Mesenchymal stem cell (in vitro differentiated cells and primary cell): ENCODE data around the gene PRCC.

Experiments used
- DNase-seq: peaks from one replicate; pipeline ENCODE4 v3.0.0-alpha.2; 2013
- H2AFZ ChIP-seq: one replicate; pipeline ENCODE4 v1.6.1; 2013; ENCODE audit warnings: low read depth, mild to moderate bottlenecking, control low read depth, inconsistent platforms, low read length, moderate library complexity
- H2AK5ac ChIP-seq: 2 replicates; pipeline ENCODE4 v1.6.1; 2013; ENCODE audit warnings: low read length, moderate library complexity, mild to moderate bottlenecking, inconsistent platforms; ENCODE audit not compliant: severe bottlenecking
- H2BK120ac ChIP-seq: one replicate; pipeline ENCODE4 v1.6.1; 2013; ENCODE audit warnings: low read depth, mild to moderate bottlenecking, inconsistent platforms, low read length, moderate library complexity
- H2BK12ac ChIP-seq, 2 experiments: one replicate each; pipeline ENCODE4 v1.6.1; 2013; ENCODE audit warnings: inconsistent platforms in 2 of 2, low read length in 2 of 2, mild to moderate bottlenecking in 2 of 2, moderate library complexity in 2 of 2, control low read depth in 1 of 2
- H2BK15ac ChIP-seq: one replicate; pipeline ENCODE4 v1.6.1; 2013; ENCODE audit warnings: mild to moderate bottlenecking, low read depth, inconsistent platforms; ENCODE audit not compliant: poor library complexity, severe bottlenecking
- H2BK5ac ChIP-seq: 2 replicates; pipeline ENCODE4 v1.6.1; 2013; ENCODE audit warnings: low read depth, mild to moderate bottlenecking, low read length, control low read depth, inconsistent platforms; ENCODE audit not compliant: poor library complexity, severe bottlenecking
- H3K14ac ChIP-seq, 2 experiments: one replicate each; pipeline ENCODE4 v1.6.1; 2013; ENCODE audit warnings: inconsistent platforms in 2 of 2, low read length in 2 of 2, control low read depth in 1 of 2, mild to moderate bottlenecking in 1 of 2, moderate library complexity in 1 of 2
- H3K18ac ChIP-seq, 2 experiments: one replicate each; pipeline ENCODE4 v1.6.1; 2013; ENCODE audit warnings: inconsistent platforms in 2 of 2, low read length in 2 of 2, control low read depth in 1 of 2, low read depth in 1 of 2, mild to moderate bottlenecking in 1 of 2
- H3K23ac ChIP-seq, 2 experiments: one replicate each; pipeline ENCODE4 v1.6.1; 2013; ENCODE audit warnings: inconsistent platforms in 2 of 2, low read length in 2 of 2, mild to moderate bottlenecking in 2 of 2, moderate library complexity in 2 of 2, control low read depth in 1 of 2
- H3K27ac ChIP-seq: 2 replicates; pipeline ENCODE4 v1.5.1; 2013; ENCODE audit warnings: mild to moderate bottlenecking, moderate library complexity, low read length, control low read depth, inconsistent platforms; ENCODE audit not compliant: poor library complexity, severe bottlenecking
- H3K27me3 ChIP-seq, 2 experiments: 2 replicates each; pipeline versions ENCODE4 v1.6.1 to v1.7.0; 2013; ENCODE audit warnings: low read length in 2 of 2, mild to moderate bottlenecking in 2 of 2, moderate library complexity in 2 of 2, control low read depth in 1 of 2, inconsistent platforms in 1 of 2; ENCODE audit not compliant: control insufficient read depth in 1 of 2, insufficient read depth in 1 of 2
- H3K36me3 ChIP-seq, 2 experiments: 2 replicates each; pipeline versions ENCODE4 v1.6.1 to v1.7.0; 2013; ENCODE audit warnings: low read length in 2 of 2, control low read depth in 1 of 2, inconsistent platforms in 1 of 2, low read depth in 1 of 2, mild to moderate bottlenecking in 1 of 2; ENCODE audit not compliant: insufficient read depth in 2 of 2, control insufficient read depth in 1 of 2
- H3K4ac ChIP-seq, 2 experiments: one replicate each; pipeline ENCODE4 v1.6.1; 2013; ENCODE audit warnings: inconsistent platforms in 2 of 2, low read length in 2 of 2, mild to moderate bottlenecking in 2 of 2, moderate library complexity in 2 of 2, control low read depth in 1 of 2, low read depth in 1 of 2
- H3K4me1 ChIP-seq: 2 replicates; pipeline ENCODE4 v1.6.1; 2013; ENCODE audit warnings: low read depth, low read length, control low read depth; ENCODE audit not compliant: control insufficient read depth, insufficient read depth
- H3K4me2 ChIP-seq: 2 replicates; pipeline ENCODE4 v1.6.1; 2013; ENCODE audit warnings: low read length, mild to moderate bottlenecking, inconsistent platforms; ENCODE audit not compliant: poor library complexity, severe bottlenecking
- H3K4me3 ChIP-seq, 2 experiments: 2 replicates each; pipeline versions ENCODE4 v1.5.1 to v1.7.0; 2013; ENCODE audit warnings: low read length in 2 of 2, mild to moderate bottlenecking in 2 of 2, control low read depth in 1 of 2, low read depth in 1 of 2; ENCODE audit not compliant: insufficient read depth in 1 of 2
- H3K79me1 ChIP-seq: replicated peaks from 2 replicates; pipeline ENCODE4 v1.6.1; 2013; ENCODE audit warnings: mild to moderate bottlenecking, control low read depth, low read length, inconsistent platforms; ENCODE audit not compliant: poor library complexity, severe bottlenecking
- H3K9ac ChIP-seq: 2 replicates; pipeline ENCODE4 v1.7.0; 2013; ENCODE audit warnings: mild to moderate bottlenecking, low read length, moderate library complexity
- H3K9me3 ChIP-seq: 2 replicates; pipeline ENCODE4 v1.7.0; 2013; ENCODE audit warnings: mild to moderate bottlenecking, low read length; ENCODE audit not compliant: control insufficient read depth
- H4K8ac ChIP-seq: one replicate; pipeline ENCODE4 v1.6.1; 2013; ENCODE audit warnings: inconsistent platforms, mild to moderate bottlenecking, low read length, moderate library complexity
- H4K91ac ChIP-seq: one replicate; pipeline ENCODE4 v1.6.1; 2013; ENCODE audit warnings: mild to moderate bottlenecking, low read length, inconsistent platforms
- WGBS: methylation state at CpG from one replicate; pipeline ENCODE4 v1.1.7; 2013; ENCODE audit warnings: mixed read lengths; 5-methylcytosine and 5-hydroxymethylcytosine counted together

Gene PRCC

GRCh38 chr1:156839426-156840109 lies 72.2 kb downstream of the PRCC start:
- Histone ChIP-seq H3K9ac (no peak overlapping the region), H3K23ac (no peak overlapping the region)
- 34% methylated on average over 9 of the region's 9 CpGs for WGBS

GRCh38 chr1:156840186-156840897 lies 73.0 kb downstream of the PRCC start:
- Histone ChIP-seq H3K4ac (no peak overlapping the region), H2BK12ac (no peak overlapping the region), H3K27ac (no peak overlapping the region), H3K23ac (no peak overlapping the region), H2AK5ac (no peak overlapping the region), H3K4me1 (peaks cover 5% of the 10 kb centered on the region), H3K79me1 (no peaks in the 10 kb centered on the region), H3K4me3 (no peak overlapping the region), H3K14ac (no peak overlapping the region), H2BK5ac (no peak overlapping the region), H3K9me3 (no peaks in the 10 kb centered on the region), H3K27me3 (peaks cover 90 to 95% of the 10 kb centered on the region in 2 experiments), H3K18ac (no peak overlapping the region), H2BK120ac (no peak overlapping the region), H4K91ac (no peak overlapping the region), H3K36me3 (no peaks in the 10 kb centered on the region), H3K4me2 (no peak overlapping the region), H3K9ac (no peak overlapping the region), H4K8ac (no peak overlapping the region), H2BK15ac (no peak overlapping the region), H2AFZ (no peak overlapping the region)
- WGBS: 65% methylated on average over 6 of the region's 8 CpGs
- no peak for DNase-seq

More at GRCh38 chr1:156839426-156840109, 72.2 kb downstream of the PRCC start:
- Histone ChIP-seq H2BK12ac (no peak overlapping the region), H4K91ac (no peak overlapping the region), H3K9me3 (no peaks in the 10 kb centered on the region), H3K27ac (no peak overlapping the region), H3K79me1 (no peaks in the 10 kb centered on the region), H2BK15ac (no peak overlapping the region), H3K14ac (no peak overlapping the region), H2AFZ (no peak overlapping the region), H4K8ac (no peak overlapping the region), H3K4me1 (peaks cover 5% of the 10 kb centered on the region), H2AK5ac (no peak overlapping the region), H3K18ac (no peak overlapping the region), H3K27me3 (peaks cover 90 to 96% of the 10 kb centered on the region in 2 experiments), H3K36me3 (no peaks in the 10 kb centered on the region), H2BK5ac (no peak overlapping the region), H3K4ac (no peak overlapping the region), H3K4me2 (no peak overlapping the region), H3K4me3 (no peak overlapping the region), H2BK120ac (no peak overlapping the region)
- no peak for DNase-seq

GRCh38 chr1:156840898-156841279 lies 73.6 kb downstream of the PRCC start:
- H2AFZ ChIP-seq: no peak overlapping the region
- H2BK120ac ChIP-seq: no peak overlapping the region
- H3K4ac ChIP-seq: no peak overlapping the region
- no peaks in the 10 kb centered on the region for H3K36me3 ChIP-seq
- H2AK5ac ChIP-seq: no peak overlapping the region
- WGBS: 80% methylated on average over 14 of the region's 14 CpGs
- H2BK15ac ChIP-seq: no peak overlapping the region
- no peak overlapping the region for H3K23ac ChIP-seq
- no peak overlapping the region for H3K4me2 ChIP-seq
- H3K27ac ChIP-seq: no peak overlapping the region
- no peak overlapping the region for H3K4me3 ChIP-seq
- peaks cover 91 to 95% of the 10 kb centered on the region in 2 experiments for H3K27me3 ChIP-seq
- no peak overlapping the region for H4K91ac ChIP-seq
- no peak overlapping the region for H3K9ac ChIP-seq
- no peak for DNase-seq
- H3K9me3 ChIP-seq: no peaks in the 10 kb centered on the region
- no peak overlapping the region for H3K14ac ChIP-seq
- H2BK5ac ChIP-seq: no peak overlapping the region
- H3K79me1 ChIP-seq: no peaks in the 10 kb centered on the region
- no peak overlapping the region for H2BK12ac ChIP-seq
- no peak overlapping the region for H3K18ac ChIP-seq
- H4K8ac ChIP-seq: no peak overlapping the region
- peaks cover 8% of the 10 kb centered on the region for H3K4me1 ChIP-seq

- Histone ChIP-seq H3K14ac (no peak overlapping the region), H4K8ac (no peak overlapping the region), H2BK120ac (no peak overlapping the region), H3K18ac (no peak overlapping the region), H2AK5ac (no peak overlapping the region), H3K27ac (no peak overlapping the region), H3K23ac (no peak overlapping the region), H2AFZ (no peak overlapping the region), H2BK15ac (no peak overlapping the region), H3K9me3 (no peaks in the 10 kb centered on the region), H3K27me3 (peaks cover 91 to 95% of the 10 kb centered on the region in 2 experiments), H2BK5ac (no peak overlapping the region), H3K9ac (no peak overlapping the region), H3K79me1 (no peaks in the 10 kb centered on the region), H3K4me1 (peaks cover 8% of the 10 kb centered on the region), H3K4me2 (no peak overlapping the region), H4K91ac (no peak overlapping the region), H3K36me3 (no peaks in the 10 kb centered on the region), H3K4me3 (no peak overlapping the region), H2BK12ac (no peak overlapping the region), H3K4ac (no peak overlapping the region)
- no peak for DNase-seq
- 68% methylated on average over 12 of the region's 16 CpGs for WGBS
Measured at GRCh38 chr1:156841295-156841855, 74.0 kb downstream of the PRCC start.
